Endodermal cell (in vitro differentiated cells): ENCODE measurements around the gene NDUFA8. TPM values are rescaled to one million over a fixed set of nuclear protein-coding genes. Genes with fewer than 3 reads are reported as not detected.
A peak's percentile ranks its signal among the peaks of the same experiment; 100 is the strongest.

ENCODE experiments used
- DNase-seq: peaks from one replicate; pipeline ENCODE4 v3.0.0-alpha.2; 2017
- H3K27ac ChIP-seq: 2 replicates; pipeline ENCODE4 v1.5.1; 2013; ENCODE audit warnings: mild to moderate bottlenecking, low read depth, low read length, moderate library complexity
- H3K27me3 ChIP-seq: 2 replicates; pipeline ENCODE4 v1.6.1; 2013; ENCODE audit warnings: mild to moderate bottlenecking, low read length, moderate library complexity; ENCODE audit not compliant: insufficient read depth, control insufficient read depth, poor library complexity, severe bottlenecking
- H3K36me3 ChIP-seq: 2 replicates; pipeline ENCODE4 v1.7.0; 2013; ENCODE audit warnings: mild to moderate bottlenecking, low read length, moderate library complexity; ENCODE audit not compliant: control insufficient read depth, insufficient read depth
- H3K4me1 ChIP-seq: one replicate; pipeline ENCODE4 v1.7.0; 2013; ENCODE audit warnings: low read length; ENCODE audit not compliant: control insufficient read depth, insufficient read depth
- H3K4me3 ChIP-seq: 2 replicates; pipeline ENCODE4 v1.5.1; 2013; ENCODE audit warnings: mild to moderate bottlenecking, low read length, moderate library complexity
- H3K9ac ChIP-seq: 2 replicates; pipeline ENCODE4 v1.6.1; 2013; ENCODE audit warnings: mild to moderate bottlenecking, low read length, moderate library complexity; ENCODE audit not compliant: poor library complexity, severe bottlenecking; ENCODE audit errors: extremely low read depth
- H3K9me3 ChIP-seq: 2 replicates; pipeline ENCODE4 v1.6.1; 2013; ENCODE audit warnings: mild to moderate bottlenecking, low read length, moderate library complexity; ENCODE audit not compliant: control insufficient read depth
- H3K27ac Mint-ChIP-seq: 2 replicates; pipeline ENCODE4 v1.8.0; 2020; ENCODE audit warnings: mixed read lengths
- H3K27me3 Mint-ChIP-seq: 2 replicates; pipeline ENCODE4 v1.8.0; 2021; ENCODE audit warnings: mild to moderate bottlenecking, mixed read lengths; ENCODE audit not compliant: insufficient read depth
- H3K36me3 Mint-ChIP-seq: 2 replicates; pipeline ENCODE4 v1.8.0; 2020; ENCODE audit warnings: low read depth, mixed read lengths
- H3K4me1 Mint-ChIP-seq: 2 replicates; pipeline ENCODE4 v1.8.0; 2020; ENCODE audit warnings: mixed read lengths
- H3K4me3 Mint-ChIP-seq: 2 replicates; pipeline ENCODE4 v1.8.0; 2020; ENCODE audit warnings: mild to moderate bottlenecking, moderate library complexity, mixed read lengths
- H3K9me3 Mint-ChIP-seq: 2 replicates; pipeline ENCODE4 v1.8.0; 2020; ENCODE audit warnings: mild to moderate bottlenecking, mixed read lengths
- CTCF ChIP-seq: fragments of 200-600 bp; sonication (generic); conservative IDR thresholded peaks from 2 replicates; pipeline ENCODE4 v1.5.0; 2021; ENCODE audit warnings: antibody characterized with exemption, mild to moderate bottlenecking
- WGBS, 2 experiments: methylation state at CpG; one replicate each; pipeline versions ENCODE4 v1.1.5 to v1.1.7; 2013; ENCODE audit warnings: missing lambda C conversion rate in 2 of 2, mixed read lengths in 1 of 2; ENCODE audit not compliant: insufficient coverage in 1 of 2, insufficient read length in 1 of 2; 5-methylcytosine and 5-hydroxymethylcytosine counted together
- total RNA-seq, 2 donors: library from RNA; stranded (reverse); fragmentation: NEBNext Ultra II Directional in 1 of 2; extraction: Animal tissue kit (Norgen Biotek cat#: 25700) in 1 of 2; gene quantifications; 2 replicates in 1 of 2; 3 replicates in 1 of 2; pipeline ENCODE4 v1.2.1, GENCODE V29; 2021

Gene NDUFA8
- total RNA-seq, 2 donors from 2014 or later, result 65.8 to 67.8 TPM

- peaks cover 15% of the 10 kb centered on the region for H3K27me3 Mint-ChIP-seq
- Histone ChIP-seq H3K27me3 (peaks cover 11% of the 10 kb centered on the region), H3K36me3 (no peaks in the 10 kb centered on the region), H3K4me1 (no peaks in the 10 kb centered on the region), H3K9me3 (no peaks in the 10 kb centered on the region), H3K4me3 (no peak overlapping the region), H3K9ac (no peak overlapping the region), H3K27ac (no peak overlapping the region)
- H3K4me3 Mint-ChIP-seq, result no peak overlapping the region
- no peak overlapping the region for H3K27ac Mint-ChIP-seq
- 87 to 91% methylated on average over 8 to 9 of the region's 9 CpGs for WGBS, 2 experiments
- no peak for TF ChIP-seq CTCF
- H3K4me1 Mint-ChIP-seq, result no peaks in the 10 kb centered on the region
- no peak for DNase-seq
- H3K9me3 Mint-ChIP-seq, result no peaks in the 10 kb centered on the region
- no peaks in the 10 kb centered on the region for H3K36me3 Mint-ChIP-seq
Measured at GRCh38 chr9:122206118-122207046, 46.8 kb upstream of the NDUFA8 start.

GRCh38 chr9:122205176-122205575 is 45.6 kb upstream of the NDUFA8 start:
- Histone ChIP-seq H3K4me1 (no peaks in the 10 kb centered on the region), H3K27ac (no peak overlapping the region), H3K9ac (no peak overlapping the region), H3K27me3 (peaks cover 1% of the 10 kb centered on the region), H3K4me3 (no peak overlapping the region), H3K36me3 (no peaks in the 10 kb centered on the region), H3K9me3 (no peaks in the 10 kb centered on the region)
- Mint-ChIP-seq H3K4me3 (no peak overlapping the region), H3K9me3 (no peaks in the 10 kb centered on the region), H3K4me1 (no peaks in the 10 kb centered on the region), H3K27ac (no peak overlapping the region), H3K27me3 (peaks cover 7% of the 10 kb centered on the region), H3K36me3 (no peaks in the 10 kb centered on the region)
- WGBS, 2 experiments, result 93 to 95% methylated on average over 7 to 8 of the region's 8 CpGs
- no peak for DNase-seq
- TF ChIP-seq CTCF, result no peak

GRCh38 chr9:122204491-122204890 is 44.9 kb upstream of the NDUFA8 start:
- Mint-ChIP-seq H3K27ac (no peak overlapping the region), H3K9me3 (no peaks in the 10 kb centered on the region), H3K36me3 (no peaks in the 10 kb centered on the region), H3K27me3 (peaks cover 4% of the 10 kb centered on the region), H3K4me3 (no peak overlapping the region), H3K4me1 (no peaks in the 10 kb centered on the region)
- 84 to 100% methylated on average over 1 to 12 of the region's 12 CpGs for WGBS, 2 experiments
- Histone ChIP-seq H3K9me3 (no peaks in the 10 kb centered on the region), H3K27me3 (no peaks in the 10 kb centered on the region), H3K4me1 (no peaks in the 10 kb centered on the region), H3K36me3 (no peaks in the 10 kb centered on the region), H3K4me3 (no peak overlapping the region), H3K27ac (no peak overlapping the region), H3K9ac (no peak overlapping the region)
- TF ChIP-seq CTCF, result no peak
- DNase-seq, result peak; percentile 45
